ENCODE results near the gene TAF4B. TPM values are rescaled to one million over a fixed set of nuclear protein-coding genes. Genes with fewer than 3 reads are reported as not detected.

TAF4B gene
- total and polyA plus RNA-seq, 10 donors = 6.4 to 23.8 (median 10.1) TPM

DNA sequence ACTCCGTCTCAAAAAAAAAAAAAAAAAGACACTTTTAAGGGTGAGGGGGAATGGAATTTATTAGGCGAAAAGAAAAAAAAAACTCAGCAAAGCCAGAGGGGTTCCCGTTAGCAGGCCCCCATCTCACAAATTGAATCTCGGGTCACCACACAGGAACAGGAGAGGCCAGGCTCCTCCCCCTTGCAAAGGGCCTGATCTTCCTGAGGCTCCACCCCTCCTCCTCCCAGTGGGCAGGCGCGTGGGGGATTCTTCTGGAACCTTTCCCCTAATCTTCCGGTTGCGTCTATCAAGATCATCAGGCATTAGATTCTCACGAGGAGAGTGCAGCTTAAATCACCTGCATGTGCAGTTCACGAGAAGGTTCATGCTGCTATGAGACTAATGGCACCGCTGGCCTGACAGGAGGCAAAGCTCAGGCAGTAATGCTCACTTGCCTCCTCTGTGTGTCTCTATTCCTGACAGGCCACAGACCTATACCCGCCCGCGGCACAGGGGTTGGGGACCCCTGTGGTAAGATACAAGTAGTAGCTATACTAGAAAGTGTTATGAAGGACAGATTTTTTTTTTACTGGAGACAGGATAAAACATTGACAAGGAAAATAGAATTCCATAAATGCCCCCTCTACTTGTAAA, 45.8 kb downstream of the TAF4B start:
- Histone ChIP-seq H3K9me3 (no peaks in the 10 kb centered on the region), H3K36me3 (peaks cover 0 to 60% (median 24%) of the 10 kb centered on the region in 6 donors), H3K27ac (no peak overlapping the region), H3K4me1 (no peaks in the 10 kb centered on the region), H3K27me3 (replicated peaks in 1 of 7) (no peaks in the 10 kb centered on the region), H3K4me3 (no peak overlapping the region)
- TF ChIP-seq CTCF (IDR thresholded peaks at IDR 0.05 in 8 of 11, conservative IDR thresholded peaks at IDR 0.05 in 3 of 11) (no peak), POLR2A (IDR thresholded peaks at IDR 0.05) (no peak), POLR2AphosphoS5 (IDR thresholded peaks at IDR 0.05) (no peak)
- WGBS, 5 donors = 92 to 98% (median 94%) methylated on average over 14 of the region's 14 CpGs
- intact Hi-C loops (cut with DNase I; ENCODE audit: low total_unique reads) = no loop called here
- no peak for DNase-seq

DNA sequence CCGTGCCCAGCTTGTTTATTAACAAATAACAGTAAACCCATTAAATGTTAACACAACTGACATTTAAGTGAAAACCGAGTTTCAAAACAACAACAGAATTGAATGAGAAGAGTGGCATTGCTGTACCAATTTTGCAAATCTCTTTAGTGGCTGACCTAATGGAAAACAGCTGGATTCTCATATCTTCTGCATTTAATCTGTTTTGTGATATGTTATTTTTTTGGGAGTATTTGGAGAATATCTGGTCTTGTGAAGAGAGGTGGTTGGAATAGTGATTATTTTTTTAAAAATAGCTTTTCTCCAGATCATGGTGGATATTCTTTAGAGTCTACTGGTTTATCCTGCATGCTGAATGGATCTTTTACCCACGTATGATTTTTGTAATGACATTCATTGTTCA, 51.1 kb downstream of the TAF4B start:
- intact Hi-C loops (cut with DNase I; ENCODE audit: low total_unique reads) = no loop called here
- WGBS, 5 donors = 89 to 98% (median 94%) methylated on average over 3 of the region's 3 CpGs
- H3K27me3 ChIP-seq (replicated peaks in 1 of 7) = no peaks in the 10 kb centered on the region

DNA sequence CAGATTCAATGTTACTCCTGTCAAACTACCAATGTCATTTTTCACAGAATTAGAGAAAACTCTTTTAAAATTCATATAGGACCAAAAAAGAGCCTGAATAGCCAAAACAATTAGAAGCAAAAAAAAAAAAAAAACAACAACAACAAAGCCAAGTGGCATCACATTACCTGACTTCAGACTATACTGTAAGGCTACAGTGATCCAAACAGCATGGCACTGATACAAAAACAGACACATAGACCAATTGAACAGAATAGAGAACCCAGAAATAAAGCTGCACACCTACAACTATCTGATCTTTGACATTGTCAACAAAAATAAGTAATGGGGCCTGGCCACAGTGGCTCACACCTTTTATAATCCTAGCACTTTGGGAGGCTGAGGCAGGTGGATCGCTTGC, 53.2 kb downstream of the TAF4B start:
- H3K27ac ChIP-seq = no peak overlapping the region
- 97 to 100% (median 100%) methylated on average over 1 of the region's 1 CpG for WGBS, 5 donors

More for the DNA sequence above, 51.1 kb downstream of the TAF4B start:
- Histone ChIP-seq H3K4me1 (no peaks in the 10 kb centered on the region), H3K4me3 (no peak overlapping the region), H3K36me3 (peaks cover 0 to 57% (median 13%) of the 10 kb centered on the region in 6 donors), H3K9me3 (peaks cover 0 to 14% (median 9%) of the 10 kb centered on the region in 8 donors), H3K27ac (no peak overlapping the region)
- TF ChIP-seq POLR2A (IDR thresholded peaks at IDR 0.05) (no peak), POLR2AphosphoS5 (IDR thresholded peaks at IDR 0.05) (no peak), CTCF (IDR thresholded peaks at IDR 0.05 in 8 of 11, conservative IDR thresholded peaks at IDR 0.05 in 3 of 11) (no peak)
- DNase-seq = no peak

More for the DNA sequence above, 53.2 kb downstream of the TAF4B start:
- no peak for TF ChIP-seq CTCF (IDR thresholded peaks at IDR 0.05 in 8 of 11, conservative IDR thresholded peaks at IDR 0.05 in 3 of 11)
- TF ChIP-seq POLR2A (IDR thresholded peaks at IDR 0.05) = no peak
- TF ChIP-seq POLR2AphosphoS5 (IDR thresholded peaks at IDR 0.05) = no peak
- Histone ChIP-seq H3K36me3 (peaks cover 0 to 75% (median 18%) of the 10 kb centered on the region in 6 donors), H3K9me3 (peaks cover 0 to 14% (median 9%) of the 10 kb centered on the region in 8 donors), H3K4me3 (no peak overlapping the region), H3K4me1 (no peaks in the 10 kb centered on the region), H3K27me3 (replicated peaks in 1 of 7) (no peaks in the 10 kb centered on the region)
- DNase-seq = no peak
- intact Hi-C loops (cut with DNase I; ENCODE audit: low total_unique reads) = no loop called here
